Calu3 (cell line): ENCODE results near the gene PCNT. TPM values are rescaled to one million over a fixed set of nuclear protein-coding genes. Genes with fewer than 3 reads are reported as not detected.

Source experiments
- BruUV-seq: library from RNA; stranded (reverse); fragments of 400-500 nt; replicated peaks from 2 replicates; lab custom pipeline; 2021; lab: Mats Ljungman, UMichigan
- CTCF ChIA-PET: fragments of 300-600 bp; sonication (Branson Sonifier 250); formaldehyde crosslinking; loops from one replicate; lab custom pipeline; 2022; ENCODE audit warnings: antibody characterized with exemption; lab: Charles Lee
- DNase-seq: peaks from one replicate; pipeline ENCODE4 v3.0.0; 2022
- H3K27ac Mint-ChIP-seq: one replicate; pipeline ENCODE4 v1.8.0; 2022; ENCODE audit warnings: mixed read lengths; ENCODE audit not compliant: unreplicated experiment
- H3K27me3 Mint-ChIP-seq: one replicate; pipeline ENCODE4 v1.8.0; 2022; ENCODE audit warnings: mixed read lengths; ENCODE audit not compliant: unreplicated experiment
- H3K36me3 Mint-ChIP-seq: one replicate; pipeline ENCODE4 v1.8.0; 2022; ENCODE audit warnings: mild to moderate bottlenecking, moderate library complexity, mixed read lengths; ENCODE audit not compliant: insufficient read depth, unreplicated experiment
- H3K4me1 Mint-ChIP-seq: one replicate; pipeline ENCODE4 v1.8.0; 2022; ENCODE audit warnings: mild to moderate bottlenecking, low read depth, mixed read lengths; ENCODE audit not compliant: unreplicated experiment
- H3K4me3 Mint-ChIP-seq: one replicate; pipeline ENCODE4 v1.8.0; 2022; ENCODE audit warnings: mild to moderate bottlenecking, low read depth, moderate library complexity, mixed read lengths; ENCODE audit not compliant: unreplicated experiment
- H3K9me3 Mint-ChIP-seq: one replicate; pipeline ENCODE4 v1.8.0; 2022; ENCODE audit warnings: low read depth, mixed read lengths; ENCODE audit not compliant: unreplicated experiment
- CTCF ChIP-seq: fragments of 200-600 bp; IDR thresholded peaks from one replicate; pipeline ENCODE4 v1.8.0; 2022; ENCODE audit warnings: antibody characterized with exemption; ENCODE audit not compliant: unreplicated experiment
- intact Hi-C: fragments of 100-400 bp; cut with micrococcal nuclease; formaldehyde crosslinking; loops from one replicate; pipeline ENCODE4 v1.10.0; 2022; ENCODE audit not compliant: unreplicated experiment
- total RNA-seq: library from RNA; stranded (reverse); gene quantifications from 2 replicates; pipeline ENCODE4 v1.2.3, GENCODE V29; 2022

The PCNT gene
- total RNA-seq, 1 experiment from 2014 or later, result 32.2 TPM

- Mint-ChIP-seq H3K27ac (no peak overlapping the region), H3K36me3 (peaks cover 6% of the 10 kb centered on the region), H3K4me3 (no peak overlapping the region), H3K4me1 (no peaks in the 10 kb centered on the region), H3K27me3 (no peaks in the 10 kb centered on the region), H3K9me3 (peaks cover 2% of the 10 kb centered on the region)
- intact Hi-C loops, result no loop called here
- DNase-seq, result no peak
- TF ChIP-seq CTCF, result no peak
- CTCF ChIA-PET, result no interaction called here
- BruUV-seq, result no TSS peak
These were observed 169.9 kb downstream of the PCNT start for GRCh38 chr21:46493828-46494227.

Other genes starting within 250 kb of the PCNT start
- 3.4 and 3.8 TPM in 2 replicates for gene COL6A2, start 226.0 kb upstream of the PCNT start, total RNA-seq
- 0.31 and 1.3 TPM in 2 replicates for gene FTCD, start 168.6 kb upstream of the PCNT start, total RNA-seq
- 4.4 and 5.5 TPM in 2 replicates for gene SPATC1L, start 139.7 kb upstream of the PCNT start, total RNA-seq
- 53.3 and 55.1 TPM in 2 replicates for gene LSS, start 95.4 kb upstream of the PCNT start, total RNA-seq
- 64.1 and 66.5 TPM in 2 replicates for gene MCM3AP, start 38.5 kb upstream of the PCNT start, total RNA-seq
- 10.4 and 11.3 TPM in 2 replicates for gene YBEY, start 37.8 kb upstream of the PCNT start, total RNA-seq
- gene C21orf58, start 286 bp upstream of the PCNT start, total RNA-seq, result 23.4 and 28.2 TPM in 2 replicates
- gene DIP2A, start 134.7 kb downstream of the PCNT start, total RNA-seq, result 27.8 and 29.3 TPM in 2 replicates